ENCODE measurements around the gene PPP1R11.

Gene PPP1R11

GRCh38 chr6:30061858-30062458 lies 5.0 kb upstream of the PPP1R11 start:
- no peak for DNase-seq (ENCODE audit: low read depth in 3 of 3)

DNA sequence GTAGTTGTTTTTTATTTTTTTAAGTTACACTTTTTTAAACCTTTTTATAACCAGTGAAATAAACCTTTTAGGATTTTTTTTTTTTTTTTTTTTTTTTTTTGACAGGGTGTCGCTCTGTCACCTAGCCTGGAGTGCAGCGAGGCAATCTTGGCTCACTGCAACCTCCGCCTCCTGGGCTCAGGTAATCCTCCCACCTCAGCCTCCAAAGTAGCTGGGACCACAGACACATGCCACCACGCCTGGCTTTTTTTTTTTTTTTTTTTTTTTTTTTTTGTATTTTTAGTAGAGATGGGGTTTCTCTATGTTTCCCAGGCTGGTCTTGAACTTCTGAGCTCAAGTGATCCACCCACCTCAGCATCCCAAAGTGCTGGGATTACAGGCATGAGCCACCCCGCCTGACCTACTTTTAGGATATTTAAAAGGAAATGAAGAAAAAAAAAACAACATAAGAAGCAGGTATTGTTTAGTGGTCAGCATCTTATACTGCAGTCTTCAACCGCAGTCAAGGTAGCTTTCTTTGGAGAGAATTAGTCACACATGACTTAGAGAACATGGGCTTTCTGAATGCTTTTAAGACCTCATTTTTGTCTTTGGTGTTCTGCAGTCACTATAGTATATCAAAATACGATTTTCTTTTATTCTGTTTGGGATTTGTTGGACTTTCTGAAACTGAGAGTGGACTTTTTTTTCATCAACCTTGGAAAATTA lies 4.4 kb upstream of the PPP1R11 start:
- DNase-seq (ENCODE audit: low read depth in 3 of 3) = no peak

DNA sequence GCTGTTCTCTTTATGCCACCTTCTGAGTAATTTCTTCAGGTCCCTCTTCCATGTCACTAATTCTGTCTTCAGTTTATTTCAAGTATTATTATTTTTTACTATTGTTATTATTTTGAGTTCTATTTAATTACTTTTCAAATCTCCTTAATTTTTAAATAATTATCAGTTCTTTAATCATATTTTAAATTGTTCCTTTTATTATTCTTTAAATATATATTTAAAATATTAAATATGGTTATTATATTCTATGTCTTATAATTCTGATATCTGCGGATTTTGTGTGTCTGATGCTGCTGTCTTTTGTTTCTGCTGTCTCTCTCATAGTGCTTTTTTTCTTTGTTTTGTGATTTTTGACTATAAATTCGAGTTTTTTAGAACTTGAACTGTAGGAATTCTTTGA lies 3.7 kb upstream of the PPP1R11 start:
- no peak for DNase-seq (ENCODE audit: low read depth in 3 of 3)

- DNase-seq (ENCODE audit: low read depth in 3 of 3) = no peak
Observed at GRCh38 chr6:30066082-30066481, 916 bp upstream of the PPP1R11 start.

DNA sequence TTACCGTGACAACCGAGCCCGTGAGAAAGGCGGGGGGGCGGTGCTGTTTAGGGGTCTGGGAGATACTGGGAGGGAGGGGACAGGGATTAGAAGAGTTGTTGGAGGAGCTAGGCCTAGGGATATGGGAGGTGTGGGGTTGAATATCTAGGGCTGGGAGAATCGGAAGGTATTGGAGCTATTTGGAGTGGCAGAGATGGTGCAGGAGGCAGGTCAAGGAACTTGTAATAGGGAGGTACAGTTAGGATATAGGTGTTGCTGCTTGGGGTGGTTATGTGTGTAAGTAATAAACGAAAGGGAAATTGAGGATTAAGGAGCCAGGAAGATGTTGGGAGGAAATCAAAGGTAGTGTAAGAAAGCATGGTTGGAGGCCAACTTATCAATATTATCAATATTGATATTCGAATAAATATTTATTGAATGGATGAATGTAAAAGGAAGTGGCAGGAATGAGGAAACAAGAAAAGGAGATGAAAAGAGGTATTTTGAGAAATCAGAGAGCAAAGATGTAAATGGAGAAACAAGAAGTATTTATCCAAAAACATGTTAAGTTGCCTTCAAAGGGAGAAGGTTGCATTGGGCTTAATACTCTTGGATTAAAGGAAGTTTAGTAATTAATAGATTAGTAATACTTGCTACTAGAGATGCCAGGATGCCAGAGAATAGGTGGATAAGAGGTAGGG lies 602 bp downstream of the PPP1R11 start:
- no peak for DNase-seq (ENCODE audit: low read depth in 3 of 3)

GRCh38 chr6:30071081-30071818 lies 4.3 kb downstream of the PPP1R11 start:
- DNase-seq (ENCODE audit: low read depth in 3 of 3) = no peak

- no peak for DNase-seq (ENCODE audit: low read depth in 3 of 3)
Observed at GRCh38 chr6:30071858-30072257, 4.9 kb downstream of the PPP1R11 start.

DNA sequence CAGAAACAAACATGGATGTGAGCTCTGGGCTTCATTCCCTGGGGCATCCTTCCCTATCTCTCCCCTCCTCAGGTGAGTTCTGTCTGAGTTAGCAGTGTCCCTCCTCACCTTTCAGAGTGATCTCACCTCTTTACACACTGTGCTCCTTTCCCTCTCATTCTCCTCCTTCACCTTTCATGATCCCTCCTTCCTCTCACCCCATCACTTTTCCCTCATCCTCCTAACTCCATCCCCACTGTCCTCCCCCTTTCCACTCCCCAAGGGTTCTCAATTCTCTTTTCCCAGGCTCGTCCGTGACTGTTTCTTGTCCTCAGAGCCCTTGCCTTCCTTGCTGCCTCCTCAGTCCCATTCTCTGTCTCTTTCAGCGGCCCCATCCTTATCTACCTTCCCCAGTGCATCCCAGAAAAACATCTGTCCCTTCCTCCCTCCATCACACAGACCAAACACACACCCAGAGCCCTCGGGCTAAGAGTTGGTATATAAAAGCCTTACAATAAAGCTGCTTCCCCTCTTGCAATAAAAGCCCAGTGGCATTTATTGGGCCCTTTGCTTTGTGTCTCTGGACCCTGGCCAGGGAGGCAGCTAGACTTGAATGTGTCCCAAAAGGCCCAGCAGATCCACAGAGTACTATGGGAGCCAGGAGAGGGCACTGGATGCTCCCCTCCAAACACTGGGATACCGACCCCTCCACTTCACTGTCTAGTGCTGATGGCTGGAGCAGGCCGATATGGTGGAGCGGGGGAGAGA lies 6.7 kb downstream of the PPP1R11 start:
- DNase-seq (ENCODE audit: low read depth in 3 of 3) = no peak

DNA sequence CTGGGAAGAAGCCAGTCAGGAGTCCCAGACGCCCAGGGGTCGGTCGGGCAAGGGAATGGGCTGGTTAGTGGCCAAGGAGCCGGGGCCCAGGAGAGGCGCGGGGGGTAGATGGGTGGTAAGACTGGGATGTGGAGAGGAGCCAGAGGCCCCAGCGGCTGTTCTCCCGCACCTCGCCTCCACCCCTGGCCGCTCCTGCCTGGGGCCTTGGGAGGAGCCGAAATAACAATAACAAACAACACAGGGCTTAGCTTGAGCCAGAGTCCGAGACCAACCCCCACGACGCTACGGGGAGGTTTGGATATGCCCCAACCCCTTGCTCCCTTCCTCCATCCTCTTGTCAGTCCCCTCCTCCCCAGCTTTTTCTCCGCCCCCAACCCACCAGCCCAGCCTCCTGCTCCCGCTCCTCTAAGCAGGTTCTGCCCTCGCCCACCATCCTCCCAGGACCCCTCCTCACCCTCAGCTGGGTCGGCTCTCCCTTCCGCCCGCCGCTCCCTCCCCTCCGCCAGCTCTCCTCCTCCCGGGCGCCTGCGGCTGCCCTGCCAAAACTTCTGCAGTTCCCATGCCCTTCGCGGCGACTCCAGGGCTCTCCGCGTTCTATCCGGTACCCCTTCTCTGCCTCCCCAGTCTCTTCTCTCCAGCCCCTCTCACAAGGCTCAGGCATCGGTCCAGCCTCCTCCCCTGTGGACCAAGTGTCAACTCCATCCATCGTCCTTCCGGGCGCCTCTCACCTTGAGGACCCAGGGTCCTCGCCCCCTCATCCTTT lies 7.5 kb downstream of the PPP1R11 start:
- no peak for DNase-seq (ENCODE audit: low read depth in 3 of 3)

DNA sequence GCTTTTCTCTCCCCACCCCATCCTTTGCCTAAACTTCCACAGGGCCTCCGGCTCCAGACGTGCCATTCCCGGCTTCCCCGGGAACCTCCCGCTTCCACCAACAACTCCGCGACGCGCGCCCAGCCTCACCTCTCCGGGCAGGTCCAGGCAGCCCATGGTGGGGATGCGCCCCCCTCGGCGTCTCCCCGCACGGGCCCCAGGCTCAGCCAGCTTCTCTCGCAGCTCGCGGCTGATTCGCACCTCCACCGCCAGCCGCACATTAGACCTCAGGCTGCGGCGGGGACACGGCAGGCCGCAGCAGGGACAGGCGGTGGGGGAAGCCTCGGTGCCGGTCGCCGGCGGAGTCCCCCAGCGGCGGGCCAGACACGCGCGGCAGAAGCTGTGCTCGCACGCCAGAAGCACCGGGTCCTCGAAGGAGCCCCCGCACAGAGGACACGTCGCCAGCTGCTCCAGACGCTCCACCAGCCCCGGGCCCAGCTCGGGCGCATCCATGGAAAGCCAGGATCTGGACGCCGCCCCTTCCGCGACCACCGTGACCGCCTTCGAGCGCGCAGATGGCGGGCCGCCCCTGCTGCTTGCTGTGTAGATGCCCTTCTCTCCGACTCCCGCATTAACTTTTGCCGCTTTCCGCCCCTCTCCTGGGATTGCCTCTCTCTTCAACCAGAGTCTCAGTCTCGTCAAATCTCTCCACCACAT lies 8.2 kb downstream of the PPP1R11 start, which contains the start of gene RNF39:
Gene RNF39, minus strand, starts transcription at position 676 of the 696 bp plus-strand sequence. Its CDS starts 184 bp downstream, at position 492.
- DNase-seq (ENCODE audit: low read depth in 3 of 3) = no peak

GRCh38 chr6:30075790-30076732 lies 9.1 kb downstream of the PPP1R11 start:
- no peak for DNase-seq (ENCODE audit: low read depth in 3 of 3)

DNA sequence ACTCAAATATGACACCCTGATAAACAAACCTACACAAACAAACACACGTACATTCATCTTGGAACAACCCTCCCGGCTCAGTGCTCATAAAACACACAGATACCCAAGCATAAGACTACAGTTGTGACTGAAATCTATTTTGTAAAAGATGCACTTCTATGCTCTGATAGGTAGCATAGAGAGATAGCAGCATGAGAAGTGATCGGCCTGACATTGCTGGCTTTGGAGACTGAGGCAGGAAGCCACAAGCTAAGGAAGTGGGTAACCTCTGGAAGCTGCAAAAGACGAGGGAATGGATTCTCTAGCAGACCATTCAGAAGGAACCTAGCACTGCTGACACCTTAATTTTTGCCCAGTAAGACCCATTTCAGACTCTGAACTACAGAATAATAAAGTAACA lies 10.2 kb downstream of the PPP1R11 start:
- DNase-seq (ENCODE audit: low read depth in 3 of 3) = no peak

DNA sequence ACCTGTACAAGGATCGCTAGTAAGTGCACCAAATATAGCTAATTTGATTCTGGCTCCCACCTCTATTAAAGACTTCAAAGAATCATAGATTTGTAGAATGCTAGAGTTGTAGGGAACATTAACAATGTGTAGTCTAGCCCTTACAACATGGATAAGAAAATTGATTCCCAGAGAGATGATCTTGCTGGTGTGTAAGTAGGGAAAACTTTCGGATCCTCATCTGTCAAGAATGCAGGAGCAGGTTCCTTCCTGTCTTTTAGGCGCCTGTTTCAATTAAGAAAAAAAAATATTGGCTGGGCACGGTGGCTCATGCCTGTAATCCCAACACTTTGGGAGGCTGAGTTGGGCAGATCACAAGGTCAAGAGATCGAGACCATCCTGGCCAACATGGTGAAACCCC lies 20.9 kb downstream of the PPP1R11 start:
- no peak for DNase-seq (ENCODE audit: low read depth in 3 of 3)

DNA sequence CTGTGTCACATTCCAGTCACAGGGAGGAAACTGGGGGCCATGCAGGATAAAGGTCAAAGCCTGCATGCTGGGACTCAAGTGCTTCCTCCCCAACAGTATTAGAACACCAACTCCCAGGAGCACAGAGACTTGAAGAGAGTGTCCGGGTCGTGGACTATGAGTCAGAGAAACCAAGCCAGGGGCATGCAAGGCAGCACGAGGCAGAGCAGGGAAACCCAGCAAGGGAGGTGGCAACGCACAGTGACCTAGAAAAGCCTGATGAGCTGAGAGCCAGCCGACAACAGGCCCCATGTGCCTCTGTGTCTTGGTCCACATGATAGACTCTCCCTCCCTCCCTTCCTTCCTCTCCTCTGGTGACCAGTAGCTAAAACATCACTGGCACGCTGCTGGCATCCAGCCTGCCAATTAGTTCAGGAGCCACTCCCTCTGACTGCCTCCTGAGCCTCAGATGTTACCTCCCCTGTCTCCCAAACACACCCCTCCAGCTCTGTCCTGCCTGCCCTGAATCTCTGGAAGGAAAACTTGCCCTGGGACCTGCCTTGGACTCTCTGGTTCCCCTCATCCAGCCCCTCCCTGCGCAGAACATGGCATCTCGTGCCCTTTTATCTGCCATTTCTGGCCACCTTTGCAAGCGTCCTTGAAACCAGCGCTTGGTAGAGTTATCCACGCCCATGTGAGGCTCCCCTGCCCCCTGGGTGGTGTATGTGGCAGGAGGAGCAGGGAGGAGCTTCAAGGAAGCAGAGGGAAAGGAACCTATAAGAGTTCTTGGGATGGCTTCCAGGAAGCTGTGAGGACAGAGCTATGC lies 24.8 kb downstream of the PPP1R11 start:
- DNase-seq (ENCODE audit: low read depth in 3 of 3) = no peak

DNA sequence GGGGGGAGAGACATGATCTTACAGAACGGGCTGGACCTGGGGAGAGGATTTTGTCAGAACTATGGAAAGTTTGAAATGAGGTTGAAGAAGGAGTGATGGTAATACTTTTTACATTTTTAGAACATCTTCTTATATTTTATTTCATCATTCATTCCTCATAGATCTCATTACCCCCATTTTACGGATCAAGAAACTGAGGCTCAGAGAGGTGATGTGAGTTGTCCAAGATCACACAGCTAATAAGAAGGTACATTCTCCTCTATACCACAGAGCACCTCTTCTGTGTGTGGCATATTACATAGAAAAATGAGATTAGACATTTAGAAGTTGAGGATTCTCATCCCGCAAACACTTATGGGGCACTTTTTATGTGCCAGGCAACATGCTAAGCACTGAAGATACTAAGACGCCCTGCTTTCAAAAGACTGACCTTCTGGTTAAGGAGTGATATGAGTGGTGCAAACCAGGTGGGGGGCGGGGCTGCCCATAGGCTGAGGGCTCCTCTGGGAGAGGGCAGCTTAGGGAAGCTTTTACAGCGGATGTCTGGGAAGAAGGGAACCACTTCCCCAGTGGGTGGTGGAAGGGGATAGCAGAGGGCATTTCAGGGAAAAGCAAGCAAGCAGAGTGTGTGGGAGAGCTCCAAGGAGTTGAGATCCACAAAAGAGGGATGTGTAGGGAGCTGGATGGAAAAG lies 26.0 kb downstream of the PPP1R11 start:
- DNase-seq (ENCODE audit: low read depth in 3 of 3) = no peak

DNA sequence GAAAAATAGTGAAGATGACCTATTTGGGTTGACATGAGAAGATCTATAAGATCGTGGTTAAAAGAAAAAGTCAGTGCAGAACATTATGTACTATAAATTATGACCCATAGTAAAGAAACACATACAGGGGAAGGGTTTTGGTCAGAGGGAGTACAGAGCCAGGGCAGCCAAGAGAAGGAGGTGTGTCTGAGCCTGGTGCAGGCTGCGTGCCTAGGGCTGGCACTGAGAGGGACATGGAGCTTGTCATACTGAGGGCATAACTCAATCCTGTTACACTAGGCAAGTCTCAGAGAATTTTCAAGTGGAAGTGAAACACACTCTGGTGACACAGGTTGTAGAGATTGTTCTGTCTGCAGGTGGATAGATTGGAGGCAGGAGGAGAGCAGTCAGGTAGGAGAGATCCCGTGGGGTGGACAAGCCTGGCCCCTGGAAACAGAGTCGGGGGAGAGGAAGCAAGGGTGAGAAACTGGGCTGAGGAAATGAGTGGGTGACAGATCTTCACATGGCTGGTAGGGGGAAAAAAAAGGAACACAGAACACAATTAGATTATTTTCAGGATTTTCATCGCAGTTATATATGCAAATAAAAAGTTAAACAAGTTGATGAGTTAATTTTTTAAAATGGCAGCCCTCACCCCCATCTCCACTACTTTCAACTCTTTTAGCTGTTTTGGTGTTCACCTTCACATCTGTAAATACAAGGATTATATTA lies 27.1 kb downstream of the PPP1R11 start:
- no peak for DNase-seq (ENCODE audit: low read depth in 3 of 3)

- DNase-seq (ENCODE audit: low read depth in 3 of 3) = no peak
Observed at GRCh38 chr6:30096829-30097228, 29.8 kb downstream of the PPP1R11 start.

All from stimulated activated CD4-positive, alpha-beta T cell treated with anti-CD3 and anti-CD28 coated beads, TNF-alpha, amount 100 ng/mL, for 48 hours (primary cell).